HEK293 (cell line): ENCODE results near the gene GNB1.

Source experiments
- BCL11B ChIP-seq: fragments of 450-650 bp; formaldehyde crosslinking; IDR thresholded peaks from 2 replicates; pipeline ENCODE4 v1.5.1; 2016; ENCODE audit warnings: low read depth, missing biosample characterization, missing genetic modification characterization
- FEZF1 ChIP-seq: fragments of 450-650 bp; formaldehyde crosslinking; IDR thresholded peaks from 2 replicates; pipeline ENCODE4 v1.5.1; 2016; ENCODE audit warnings: missing biosample characterization, missing genetic modification characterization
- GLIS1 ChIP-seq: fragments of 450-650 bp; formaldehyde crosslinking; IDR thresholded peaks from 2 replicates; pipeline ENCODE4 v1.5.1; 2016; ENCODE audit warnings: missing biosample characterization, missing genetic modification characterization
- GLIS2 ChIP-seq: fragments of 450-650 bp; formaldehyde crosslinking; IDR thresholded peaks from 2 replicates; pipeline ENCODE4 v1.5.1; 2016; ENCODE audit warnings: missing biosample characterization, missing genetic modification characterization
- KLF7 ChIP-seq: fragments of 450-650 bp; formaldehyde crosslinking; IDR thresholded peaks from 2 replicates; pipeline ENCODE4 v1.5.1; 2016; ENCODE audit warnings: missing biosample characterization, missing genetic modification characterization, borderline replicate concordance
- OSR2 ChIP-seq: fragments of 450-650 bp; formaldehyde crosslinking; IDR thresholded peaks from 2 replicates; pipeline ENCODE4 v1.5.1; 2016; ENCODE audit warnings: missing biosample characterization, missing genetic modification characterization
- SCRT1 ChIP-seq: fragments of 450-650 bp; formaldehyde crosslinking; IDR thresholded peaks from 2 replicates; pipeline ENCODE4 v1.5.1; 2016; ENCODE audit warnings: missing biosample characterization, missing genetic modification characterization, borderline replicate concordance
- TRIM28 ChIP-seq: IDR thresholded peaks from 2 replicates; pipeline ENCODE4 v1.6.1; 2011; ENCODE audit warnings: low read length, control low read depth, borderline replicate concordance
- WT1 ChIP-seq: fragments of 450-650 bp; formaldehyde crosslinking; IDR thresholded peaks from 2 replicates; pipeline ENCODE4 v1.5.1; 2016; ENCODE audit warnings: missing biosample characterization, missing genetic modification characterization
- ZBTB20 ChIP-seq: fragments of 450-650 bp; formaldehyde crosslinking; IDR thresholded peaks from 2 replicates; pipeline ENCODE4 v1.5.1; 2016; ENCODE audit warnings: missing biosample characterization, missing genetic modification characterization
- ZBTB8A ChIP-seq: fragments of 450-650 bp; formaldehyde crosslinking; IDR thresholded peaks from 2 replicates; pipeline ENCODE4 v1.5.1; 2016; ENCODE audit warnings: missing biosample characterization, missing genetic modification characterization
- ZNF24 ChIP-seq: fragments of 450-650 bp; formaldehyde crosslinking; IDR thresholded peaks from 2 replicates; pipeline ENCODE4 v1.5.1; 2016; ENCODE audit warnings: missing biosample characterization, missing genetic modification characterization
- ZNF423 ChIP-seq: fragments of 450-650 bp; formaldehyde crosslinking; IDR thresholded peaks from 2 replicates; pipeline ENCODE4 v1.5.1; 2016; ENCODE audit warnings: missing biosample characterization, missing genetic modification characterization
- ZNF426 ChIP-seq: fragments of 450-650 bp; formaldehyde crosslinking; IDR thresholded peaks from 2 replicates; pipeline ENCODE4 v1.5.1; 2017; ENCODE audit warnings: missing biosample characterization, missing genetic modification characterization, mild to moderate bottlenecking, inconsistent platforms, moderate library complexity
- ZNF501 ChIP-seq: fragments of 450-650 bp; formaldehyde crosslinking; IDR thresholded peaks from 2 replicates; pipeline ENCODE4 v1.5.1; 2016; ENCODE audit warnings: missing biosample characterization, missing genetic modification characterization
- ZNF544 ChIP-seq: fragments of 450-650 bp; formaldehyde crosslinking; IDR thresholded peaks from 2 replicates; pipeline ENCODE4 v1.5.0; 2017; ENCODE audit warnings: missing biosample characterization, missing genetic modification characterization
- ZNF561 ChIP-seq: fragments of 450-650 bp; IDR thresholded peaks from 2 replicates; pipeline ENCODE4 v1.5.1; 2018; ENCODE audit warnings: missing biosample characterization, missing genetic modification characterization, borderline replicate concordance
- ZNF596 ChIP-seq: fragments of 450-650 bp; IDR thresholded peaks from 2 replicates; pipeline ENCODE4 v1.5.0; 2018; ENCODE audit warnings: missing biosample characterization, mild to moderate bottlenecking, missing genetic modification characterization, moderate library complexity
- ZNF626 ChIP-seq: fragments of 450-650 bp; sonication (Bioruptor Pico); formaldehyde crosslinking; IDR thresholded peaks from 2 replicates; pipeline ENCODE4 v1.5.1; 2018; ENCODE audit warnings: missing biosample characterization, missing genetic modification characterization, inconsistent platforms
- ZNF660 ChIP-seq: fragments of 450-650 bp; IDR thresholded peaks from 2 replicates; pipeline ENCODE4 v1.5.1; 2018; ENCODE audit warnings: missing biosample characterization, mild to moderate bottlenecking, missing genetic modification characterization
- ZXDB ChIP-seq: fragments of 450-650 bp; formaldehyde crosslinking; IDR thresholded peaks from 2 replicates; pipeline ENCODE4 v1.5.1; 2016; ENCODE audit warnings: missing biosample characterization, missing genetic modification characterization
- TF ChIP-seq, protein P1 (sequence below): fragments of 450-650 bp; formaldehyde crosslinking; IDR thresholded peaks from 2 replicates; pipeline ENCODE4 v1.5.1; 2016; ENCODE audit warnings: missing biosample characterization, missing genetic modification characterization
- TF ChIP-seq, protein P2 (sequence below): fragments of 450-650 bp; formaldehyde crosslinking; IDR thresholded peaks from 2 replicates; pipeline ENCODE4 v1.5.1; 2016; ENCODE audit warnings: missing biosample characterization, missing genetic modification characterization
- TF ChIP-seq, protein P3 (sequence below): fragments of 450-650 bp; formaldehyde crosslinking; IDR thresholded peaks from 2 replicates; pipeline ENCODE4 v1.5.1; 2016; ENCODE audit warnings: missing biosample characterization, missing genetic modification characterization
- TF ChIP-seq, protein P4 (sequence below): fragments of 450-650 bp; formaldehyde crosslinking; IDR thresholded peaks from 2 replicates; pipeline ENCODE4 v1.5.1; 2017; ENCODE audit warnings: missing biosample characterization, missing genetic modification characterization
- TF ChIP-seq, protein P5 (sequence below): fragments of 450-650 bp; formaldehyde crosslinking; IDR thresholded peaks from 2 replicates; pipeline ENCODE4 v1.5.1; 2016; ENCODE audit warnings: missing biosample characterization, missing genetic modification characterization, borderline replicate concordance

Gene GNB1

DNA sequence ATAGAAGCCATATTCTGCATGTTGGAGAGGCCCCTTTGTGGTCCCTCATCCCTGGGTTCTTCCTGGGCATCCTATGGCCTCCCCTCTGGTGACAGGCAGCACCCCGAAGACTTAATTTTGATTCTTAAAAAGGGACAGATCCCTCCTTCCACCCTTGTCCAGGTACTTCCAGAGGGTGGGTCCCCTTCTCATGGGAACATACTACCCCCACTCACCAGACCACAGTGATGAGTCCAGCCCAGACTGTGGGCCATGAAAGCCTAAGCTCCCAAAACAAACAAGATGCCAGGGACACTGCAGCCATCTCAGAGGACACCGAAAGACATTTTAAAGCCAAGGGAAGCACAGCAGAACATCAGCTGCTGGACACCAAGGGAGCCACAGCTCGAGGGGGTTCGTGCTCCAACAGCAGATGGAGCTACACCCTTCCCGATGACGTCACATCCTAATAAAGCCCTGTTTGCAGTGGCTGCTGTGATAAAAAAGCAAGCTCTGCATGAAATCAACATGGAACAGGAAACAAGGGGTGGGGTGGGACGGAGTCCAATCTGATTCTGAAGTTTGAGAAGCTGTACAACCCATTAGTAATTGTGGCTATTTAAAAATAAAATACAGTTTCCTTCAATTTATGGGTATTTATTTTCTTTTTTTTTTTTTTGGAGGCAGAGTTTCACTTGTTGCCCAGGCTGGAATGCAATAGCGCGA lies 32.4 kb downstream of the GNB1 start (continued):
- TF ChIP-seq, protein P1, sequence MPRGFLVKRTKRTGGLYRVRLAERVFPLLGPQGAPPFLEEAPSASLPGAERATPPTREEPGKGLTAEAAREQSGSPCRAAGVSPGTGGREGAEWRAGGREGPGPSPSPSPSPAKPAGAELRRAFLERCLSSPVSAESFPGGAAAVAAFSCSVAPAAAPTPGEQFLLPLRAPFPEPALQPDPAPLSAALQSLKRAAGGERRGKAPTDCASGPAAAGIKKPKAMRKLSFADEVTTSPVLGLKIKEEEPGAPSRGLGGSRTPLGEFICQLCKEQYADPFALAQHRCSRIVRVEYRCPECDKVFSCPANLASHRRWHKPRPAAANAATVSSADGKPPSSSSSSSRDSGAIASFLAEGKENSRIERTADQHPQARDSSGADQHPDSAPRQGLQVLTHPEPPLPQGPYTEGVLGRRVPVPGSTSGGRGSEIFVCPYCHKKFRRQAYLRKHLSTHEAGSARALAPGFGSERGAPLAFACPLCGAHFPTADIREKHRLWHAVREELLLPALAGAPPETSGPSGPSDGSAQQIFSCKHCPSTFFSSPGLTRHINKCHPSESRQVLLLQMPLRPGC (tag by site-specific recombination), result peak; percentile 7; the same call in 1 of the 2 replicates
- TF ChIP-seq ZNF561 (tag by site-specific recombination), result peak; percentile 37; the same call in 1 of the 2 replicates
- peak; percentile 80; the same call in 1 of the 2 replicates for TF ChIP-seq TRIM28
- TF ChIP-seq ZBTB8A (tag by site-specific recombination), result peak; percentile 43
- no peak for TF ChIP-seq OSR2 (tag by site-specific recombination)
- no peak for TF ChIP-seq ZNF501 (tag by site-specific recombination)
- TF ChIP-seq, protein P2, sequence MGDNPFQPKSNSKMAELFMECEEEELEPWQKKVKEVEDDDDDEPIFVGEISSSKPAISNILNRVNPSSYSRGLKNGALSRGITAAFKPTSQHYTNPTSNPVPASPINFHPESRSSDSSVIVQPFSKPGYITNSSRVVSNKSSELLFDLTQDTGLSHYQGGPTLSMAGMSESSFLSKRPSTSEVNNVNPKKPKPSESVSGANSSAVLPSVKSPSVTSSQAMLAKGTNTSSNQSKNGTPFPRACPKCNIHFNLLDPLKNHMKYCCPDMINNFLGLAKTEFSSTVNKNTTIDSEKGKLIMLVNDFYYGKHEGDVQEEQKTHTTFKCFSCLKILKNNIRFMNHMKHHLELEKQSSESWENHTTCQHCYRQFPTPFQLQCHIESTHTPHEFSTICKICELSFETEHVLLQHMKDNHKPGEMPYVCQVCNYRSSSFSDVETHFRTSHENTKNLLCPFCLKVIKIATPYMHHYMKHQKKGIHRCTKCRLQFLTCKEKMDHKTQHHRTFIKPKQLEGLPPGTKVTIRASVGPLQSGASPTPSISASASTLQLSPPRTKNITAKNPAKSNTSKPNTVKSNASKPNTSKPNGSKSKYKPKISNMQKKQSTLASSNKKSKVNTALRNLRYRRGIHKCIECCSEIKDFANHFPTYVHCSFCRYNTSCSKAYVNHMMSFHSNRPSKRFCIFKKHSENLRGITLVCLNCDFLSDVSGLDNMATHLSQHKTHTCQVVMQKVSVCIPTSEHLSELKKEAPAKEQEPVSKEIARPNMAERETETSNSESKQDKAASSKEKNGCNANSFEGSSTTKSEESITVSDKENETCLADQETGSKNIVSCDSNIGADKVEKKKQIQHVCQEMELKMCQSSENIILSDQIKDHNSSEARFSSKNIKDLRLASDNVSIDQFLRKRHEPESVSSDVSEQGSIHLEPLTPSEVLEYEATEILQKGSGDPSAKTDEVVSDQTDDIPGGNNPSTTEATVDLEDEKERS (tag by site-specific recombination), result no peak
- peak; percentile 62; the same call in 1 of the 2 replicates for TF ChIP-seq GLIS1 (tag by site-specific recombination)
- 0 out of 2 replicates have a peak, but pooled peaks have one; percentile 48 for TF ChIP-seq ZXDB (tag by site-specific recombination)
- no peak for TF ChIP-seq ZNF596 (tag by site-specific recombination)
- TF ChIP-seq WT1 (tag by site-specific recombination), result no peak
- TF ChIP-seq, protein P3, sequence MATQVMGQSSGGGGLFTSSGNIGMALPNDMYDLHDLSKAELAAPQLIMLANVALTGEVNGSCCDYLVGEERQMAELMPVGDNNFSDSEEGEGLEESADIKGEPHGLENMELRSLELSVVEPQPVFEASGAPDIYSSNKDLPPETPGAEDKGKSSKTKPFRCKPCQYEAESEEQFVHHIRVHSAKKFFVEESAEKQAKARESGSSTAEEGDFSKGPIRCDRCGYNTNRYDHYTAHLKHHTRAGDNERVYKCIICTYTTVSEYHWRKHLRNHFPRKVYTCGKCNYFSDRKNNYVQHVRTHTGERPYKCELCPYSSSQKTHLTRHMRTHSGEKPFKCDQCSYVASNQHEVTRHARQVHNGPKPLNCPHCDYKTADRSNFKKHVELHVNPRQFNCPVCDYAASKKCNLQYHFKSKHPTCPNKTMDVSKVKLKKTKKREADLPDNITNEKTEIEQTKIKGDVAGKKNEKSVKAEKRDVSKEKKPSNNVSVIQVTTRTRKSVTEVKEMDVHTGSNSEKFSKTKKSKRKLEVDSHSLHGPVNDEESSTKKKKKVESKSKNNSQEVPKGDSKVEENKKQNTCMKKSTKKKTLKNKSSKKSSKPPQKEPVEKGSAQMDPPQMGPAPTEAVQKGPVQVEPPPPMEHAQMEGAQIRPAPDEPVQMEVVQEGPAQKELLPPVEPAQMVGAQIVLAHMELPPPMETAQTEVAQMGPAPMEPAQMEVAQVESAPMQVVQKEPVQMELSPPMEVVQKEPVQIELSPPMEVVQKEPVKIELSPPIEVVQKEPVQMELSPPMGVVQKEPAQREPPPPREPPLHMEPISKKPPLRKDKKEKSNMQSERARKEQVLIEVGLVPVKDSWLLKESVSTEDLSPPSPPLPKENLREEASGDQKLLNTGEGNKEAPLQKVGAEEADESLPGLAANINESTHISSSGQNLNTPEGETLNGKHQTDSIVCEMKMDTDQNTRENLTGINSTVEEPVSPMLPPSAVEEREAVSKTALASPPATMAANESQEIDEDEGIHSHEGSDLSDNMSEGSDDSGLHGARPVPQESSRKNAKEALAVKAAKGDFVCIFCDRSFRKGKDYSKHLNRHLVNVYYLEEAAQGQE, result peak; percentile 40; the same call in 1 of the 2 replicates
- TF ChIP-seq ZNF423, result no peak
- TF ChIP-seq, protein P4, sequence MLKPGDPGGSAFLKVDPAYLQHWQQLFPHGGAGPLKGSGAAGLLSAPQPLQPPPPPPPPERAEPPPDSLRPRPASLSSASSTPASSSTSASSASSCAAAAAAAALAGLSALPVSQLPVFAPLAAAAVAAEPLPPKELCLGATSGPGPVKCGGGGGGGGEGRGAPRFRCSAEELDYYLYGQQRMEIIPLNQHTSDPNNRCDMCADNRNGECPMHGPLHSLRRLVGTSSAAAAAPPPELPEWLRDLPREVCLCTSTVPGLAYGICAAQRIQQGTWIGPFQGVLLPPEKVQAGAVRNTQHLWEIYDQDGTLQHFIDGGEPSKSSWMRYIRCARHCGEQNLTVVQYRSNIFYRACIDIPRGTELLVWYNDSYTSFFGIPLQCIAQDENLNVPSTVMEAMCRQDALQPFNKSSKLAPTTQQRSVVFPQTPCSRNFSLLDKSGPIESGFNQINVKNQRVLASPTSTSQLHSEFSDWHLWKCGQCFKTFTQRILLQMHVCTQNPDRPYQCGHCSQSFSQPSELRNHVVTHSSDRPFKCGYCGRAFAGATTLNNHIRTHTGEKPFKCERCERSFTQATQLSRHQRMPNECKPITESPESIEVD (tag by site-specific recombination), result peak; percentile 27; the same call in 1 of the 2 replicates
- TF ChIP-seq ZBTB20 (tag by site-specific recombination), result 0 out of 2 replicates have a peak, but pooled peaks have one; percentile 27
- TF ChIP-seq ZNF544 (tag by site-specific recombination), result no peak
- TF ChIP-seq ZNF24 (tag by site-specific recombination), result peak; percentile 52; the same call in 1 of the 2 replicates
- peak; percentile 45; the same call in 1 of the 2 replicates for TF ChIP-seq GLIS2 (tag by site-specific recombination)
- peak; percentile 75; the same call in 1 of the 2 replicates for TF ChIP-seq SCRT1 (tag by site-specific recombination)
- TF ChIP-seq, protein P5, sequence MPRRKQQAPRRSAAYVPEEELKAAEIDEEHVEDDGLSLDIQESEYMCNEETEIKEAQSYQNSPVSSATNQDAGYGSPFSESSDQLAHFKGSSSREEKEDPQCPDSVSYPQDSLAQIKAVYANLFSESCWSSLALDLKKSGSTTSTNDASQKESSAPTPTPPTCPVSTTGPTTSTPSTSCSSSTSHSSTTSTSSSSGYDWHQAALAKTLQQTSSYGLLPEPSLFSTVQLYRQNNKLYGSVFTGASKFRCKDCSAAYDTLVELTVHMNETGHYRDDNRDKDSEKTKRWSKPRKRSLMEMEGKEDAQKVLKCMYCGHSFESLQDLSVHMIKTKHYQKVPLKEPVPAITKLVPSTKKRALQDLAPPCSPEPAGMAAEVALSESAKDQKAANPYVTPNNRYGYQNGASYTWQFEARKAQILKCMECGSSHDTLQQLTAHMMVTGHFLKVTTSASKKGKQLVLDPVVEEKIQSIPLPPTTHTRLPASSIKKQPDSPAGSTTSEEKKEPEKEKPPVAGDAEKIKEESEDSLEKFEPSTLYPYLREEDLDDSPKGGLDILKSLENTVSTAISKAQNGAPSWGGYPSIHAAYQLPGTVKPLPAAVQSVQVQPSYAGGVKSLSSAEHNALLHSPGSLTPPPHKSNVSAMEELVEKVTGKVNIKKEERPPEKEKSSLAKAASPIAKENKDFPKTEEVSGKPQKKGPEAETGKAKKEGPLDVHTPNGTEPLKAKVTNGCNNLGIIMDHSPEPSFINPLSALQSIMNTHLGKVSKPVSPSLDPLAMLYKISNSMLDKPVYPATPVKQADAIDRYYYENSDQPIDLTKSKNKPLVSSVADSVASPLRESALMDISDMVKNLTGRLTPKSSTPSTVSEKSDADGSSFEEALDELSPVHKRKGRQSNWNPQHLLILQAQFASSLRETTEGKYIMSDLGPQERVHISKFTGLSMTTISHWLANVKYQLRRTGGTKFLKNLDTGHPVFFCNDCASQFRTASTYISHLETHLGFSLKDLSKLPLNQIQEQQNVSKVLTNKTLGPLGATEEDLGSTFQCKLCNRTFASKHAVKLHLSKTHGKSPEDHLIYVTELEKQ, result no peak
- peak; percentile 17; the same call in 1 of the 2 replicates for TF ChIP-seq KLF7
- no peak for TF ChIP-seq FEZF1 (tag by site-specific recombination)
- TF ChIP-seq ZNF626 (tag by site-specific recombination), result no peak
- TF ChIP-seq BCL11B (tag by site-specific recombination), result no peak
- no peak for TF ChIP-seq ZNF426 (tag by site-specific recombination)
- peak; percentile 72 for TF ChIP-seq ZNF660 (tag by site-specific recombination)
